Heart right ventricle (tissue), 16 donors: ENCODE results near the gene AKAP6. TPM values are rescaled to one million over a fixed set of nuclear protein-coding genes. Genes with fewer than 3 reads are reported as not detected.
A peak's percentile ranks its signal among the peaks of the same experiment; 100 is the strongest.

Experiments
- ATAC-seq, 8 donors: fragments of 200-7000 bp; cut with Tn5 transposase; one replicate each; pipeline ENCODE4 v1.9.1; 2020; ENCODE audit warnings: mild to moderate bottlenecking in 8 of 8, moderate library complexity in 8 of 8, moderate number of reproducible peaks in 1 of 8
- DNase-seq, 2 donors: peaks; one replicate each; pipeline ENCODE4 v3.0.0-alpha.2; 2020
- H3K27ac ChIP-seq, 10 donors: fragments of 200-600 bp; sonication (generic) in 2 of 10; one replicate each; pipeline versions ENCODE4 v1.5.0 to v1.8.0; 2020 to 2022; ENCODE audit warnings: mild to moderate bottlenecking in 3 of 10
- H3K27me3 ChIP-seq, 7 donors: fragments of 200-600 bp; one replicate each; pipeline ENCODE4 v1.8.0; 2021 to 2022; ENCODE audit warnings: mild to moderate bottlenecking in 2 of 7
- H3K36me3 ChIP-seq, 9 donors: fragments of 200-600 bp; sonication (generic) in 1 of 9; one replicate each; pipeline versions ENCODE4 v1.5.0 to v1.8.0; 2020 to 2022; ENCODE audit warnings: mild to moderate bottlenecking in 2 of 9
- H3K4me1 ChIP-seq, 9 donors: fragments of 200-600 bp; sonication (generic) in 1 of 9; one replicate each; pipeline versions ENCODE4 v1.5.0 to v1.8.0; 2020 to 2022; ENCODE audit warnings: mild to moderate bottlenecking in 4 of 9
- H3K4me3 ChIP-seq, 10 donors: fragments of 200-600 bp; sonication (generic) in 2 of 10; one replicate each; pipeline versions ENCODE4 v1.5.0 to v1.8.0; 2020 to 2022; ENCODE audit warnings: mild to moderate bottlenecking in 7 of 10, moderate library complexity in 2 of 10
- H3K9me3 ChIP-seq, 11 donors: fragments of 200-600 bp in 10 of 11; sonication (generic) in 2 of 11; one replicate each; pipeline versions ENCODE4 v1.5.0 to v1.8.0; 2013 to 2022; ENCODE audit warnings: mild to moderate bottlenecking in 2 of 11, control low read depth in 1 of 11, moderate library complexity in 1 of 11
- CTCF ChIP-seq, 9 donors: fragments of 200-600 bp; sonication (generic) in 2 of 9; IDR thresholded peaks; one replicate each; pipeline versions ENCODE4 v1.5.0 to v1.8.0; 2021 to 2022; ENCODE audit warnings: antibody characterized with exemption in 9 of 9, mild to moderate bottlenecking in 5 of 9, moderate library complexity in 1 of 9
- WGBS, 2 donors: extraction: QIAGEN DNeasy Blood & Tissue Kit; methylation state at CpG; one replicate each; pipeline ENCODE4 v1.1.7; 2013; ENCODE audit warnings: inconsistent platforms in 1 of 2; 5-methylcytosine and 5-hydroxymethylcytosine counted together
- intact Hi-C, 10 donors: fragments of 100-400 bp; cut with DNase I; formaldehyde crosslinking; loops; one replicate each; pipeline versions ENCODE4 v1.11.1 to v1.14.2; 2022
- polyA plus RNA-seq, 2 donors: library from polyadenylated mRNA; stranded (reverse); fragments of 200-250 nt; gene quantifications; one replicate each; pipeline ENCODE4 v1.2.3, GENCODE V29; 2013
- total RNA-seq, 10 donors: library from RNA; stranded (reverse); fragmentation: NEBNext Ultra II Directional in 3 of 10; extraction: Animal tissue kit (Norgen Biotek cat#: 25700) in 3 of 10; gene quantifications; one replicate each; pipeline versions ENCODE4 v1.2.1 to v1.2.4, GENCODE V29; 2021 to 2023
- donor health status: Arrhythmogenic right ventricular cardiomyopathy.
- donor health status: ischemic (EF 13 %, LVEDD 7.1; RV severe dilation, severe dysfunction).
- donor health status: healthy with polysubstance abuse.
- donor health status: DM: no; HTN: yes; CAD: no.
- donor health status: DM: no; HTN: no; CAD: no.
- donor health status: ischemic (EF 25% LVEDD 6.9; RV normal size, moderate dysfunction).
- donor health status: ischemic (EF 25% LVEDD 5.7; RV mildly dilated, moderate dysfunction).
- donor health status: healthy.
- donor health status: DM: yes; HTN: yes; CAD: no.
- donor health status: Ischemic cardiomyopathy.
- donor health status: ischemic (EF 35%, LVEDD 5.7; RV mildly dilated, moderate dysfunction).
- donor health status: nonischemic (EF 11% LVEDD 7.7; RV severe dilation, severe dysfunction).
- donor health status: DM: yes; HTN: yes; CAD: no.
- donor health status: PGD.
- donor health status: ischemic (EF 29% LVEDD 5.4; RV normal size, mild dysfunction).
- donor health status: nonischemic (EF 23%, LVEDD 6.1; RV moderate dilation, normal function).

Gene AKAP6
- total and polyA plus RNA-seq, 12 donors, result 13.5 to 332 (median 229) TPM

DNA sequence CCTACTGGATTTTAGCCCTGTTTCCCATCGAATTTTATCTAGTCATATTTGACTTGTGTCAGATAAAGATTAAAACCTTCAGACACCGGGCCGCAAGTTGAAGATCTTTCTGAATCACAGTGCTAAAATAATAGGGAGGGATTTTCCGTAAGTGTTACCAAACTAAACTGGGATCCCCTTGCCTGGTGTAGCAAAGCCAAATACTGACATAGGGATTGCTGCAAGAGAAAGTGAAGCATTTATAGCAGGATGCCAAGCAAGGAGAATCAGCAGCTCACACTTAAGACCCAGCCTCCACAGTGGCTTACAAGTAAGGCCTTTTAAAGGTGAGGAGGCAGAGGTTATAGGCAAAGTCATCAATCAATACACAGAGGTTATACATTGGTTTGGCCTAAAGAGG lies 147.4 kb downstream of the AKAP6 start:
- intact Hi-C loops, result loop anchor here in 4 of 10 donors (10.0 kb wide), 5 partner anchors 78 to 552 kb away; partner anchors contain the start of gene ARHGAP5 (in 1 of the 4)
- Histone ChIP-seq H3K36me3 (no peaks in the 10 kb centered on the region), H3K4me1 (peaks cover 6 to 55% (median 32%) of the 10 kb centered on the region in 9 donors), H3K9me3 (no peaks in the 10 kb centered on the region), H3K4me3 (no peak overlapping the region), H3K27me3 (no peaks in the 10 kb centered on the region), H3K27ac (peak overlapping the region in 4 of 10 donors; percentile 1 to 36 (median 25))
- ATAC-seq (peak in 1 of 8 donors; percentile 18), DNase-seq (no peak)
- WGBS, 2 donors, result 54% methylated on average over 4 of the region's 4 CpGs
- no peak for TF ChIP-seq CTCF (IDR thresholded peaks at IDR 0.05)

DNA sequence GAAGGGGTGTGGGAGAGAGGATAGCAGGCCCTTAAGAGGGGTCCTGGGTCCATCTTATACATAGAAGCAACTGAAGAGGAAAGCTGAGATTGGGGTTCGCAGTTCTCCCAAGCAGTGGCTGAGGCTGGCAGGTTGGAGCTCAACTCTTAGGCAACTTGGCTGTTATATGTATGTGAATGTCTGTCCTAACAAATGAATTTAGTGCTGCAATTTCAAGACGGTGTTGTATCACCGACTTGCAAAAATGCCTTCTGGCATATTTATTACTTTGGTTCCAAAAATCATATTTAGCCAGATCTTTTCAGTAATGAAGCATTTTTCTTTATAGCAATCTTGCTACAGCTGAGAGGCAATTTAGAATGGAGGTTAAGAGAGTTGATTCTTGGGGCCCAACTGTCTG lies 148.3 kb downstream of the AKAP6 start:
- H3K36me3 ChIP-seq, result no peaks in the 10 kb centered on the region
- intact Hi-C loops, result loop anchor here in 4 of 10 donors (10.0 kb wide), 5 partner anchors 77 to 553 kb away; partner anchors contain the start of gene ARHGAP5 (in 1 of the 4)
- peak overlapping the region in 2 of 10 donors; percentile 4 to 42 for H3K27ac ChIP-seq
- WGBS, 2 donors, result 95 to 97% methylated on average over 3 of the region's 3 CpGs
- H3K9me3 ChIP-seq, result no peaks in the 10 kb centered on the region
- DNase-seq, result no peak
- H3K4me1 ChIP-seq, result peaks cover 6 to 49% (median 23%) of the 10 kb centered on the region in 9 donors
- no peak overlapping the region for H3K4me3 ChIP-seq
- H3K27me3 ChIP-seq, result no peaks in the 10 kb centered on the region
- ATAC-seq, result no peak
- no peak for TF ChIP-seq CTCF (IDR thresholded peaks at IDR 0.05)

DNA sequence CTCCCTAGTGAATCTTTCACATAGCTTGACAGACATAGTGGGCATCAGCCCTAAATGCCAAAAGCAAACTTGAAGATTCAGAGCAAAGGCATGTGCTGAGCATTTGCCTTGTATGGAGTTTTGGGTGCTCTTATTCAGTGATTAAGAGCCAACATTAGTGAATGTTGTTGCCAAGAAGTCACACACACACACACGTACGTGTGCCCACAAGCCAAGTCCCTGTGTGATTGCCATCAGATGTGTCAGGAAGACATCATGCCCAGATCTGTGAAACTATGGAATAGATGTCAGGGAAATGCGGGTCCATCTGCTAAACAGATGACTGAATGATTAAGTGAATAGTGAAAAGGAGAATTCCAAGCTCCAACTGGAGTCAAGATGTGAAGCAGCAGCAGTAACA lies 149.0 kb downstream of the AKAP6 start:
- no peak overlapping the region for H3K27ac ChIP-seq
- WGBS, 2 donors, result 75 to 78% methylated on average over 3 of the region's 3 CpGs
- peaks cover 5 to 44% (median 19%) of the 10 kb centered on the region in 9 donors for H3K4me1 ChIP-seq

GRCh38 chr14:32480337-32480736 lies 151.2 kb downstream of the AKAP6 start:
- no peaks in the 10 kb centered on the region for H3K27me3 ChIP-seq

More for the DNA sequence above, 149.0 kb downstream of the AKAP6 start:
- no peak for TF ChIP-seq CTCF (IDR thresholded peaks at IDR 0.05)
- Histone ChIP-seq H3K9me3 (no peaks in the 10 kb centered on the region), H3K27me3 (no peaks in the 10 kb centered on the region), H3K36me3 (no peaks in the 10 kb centered on the region), H3K4me3 (no peak overlapping the region)
- ATAC-seq (no peak), DNase-seq (no peak)
- intact Hi-C loops, result loop anchor here in 4 of 10 donors (10.0 kb wide), 5 partner anchors 77 to 553 kb away; partner anchors contain the start of gene ARHGAP5 (in 1 of the 4)

More at GRCh38 chr14:32480337-32480736, 151.2 kb downstream of the AKAP6 start:
- Histone ChIP-seq H3K9me3 (peaks cover 0 to 1% (median 0%) of the 10 kb centered on the region in 11 donors), H3K4me3 (no peak overlapping the region), H3K27ac (no peak overlapping the region), H3K36me3 (no peaks in the 10 kb centered on the region), H3K4me1 (peaks cover 0 to 28% (median 10%) of the 10 kb centered on the region in 9 donors)
- intact Hi-C loops, result no loop called here
- TF ChIP-seq CTCF (IDR thresholded peaks at IDR 0.05), result no peak
- WGBS, 2 donors, result 85 to 90% methylated on average over 1 of the region's 1 CpG
- DNase-seq (no peak), ATAC-seq (no peak)
